Epithelial cell of esophagus (primary cell): ENCODE data around the gene PLGRKT.
"Not testable (repeated sequence)": the region's sequence is repeated elsewhere in the genome, so short reads cannot be mapped to it uniquely, and the experiment has no call there.

Experiments used
- DNase-seq: peaks from one replicate; pipeline ENCODE4 v3.0.0; 2010; ENCODE audit warnings: low read depth
- H3K4me3 ChIP-seq: 2 replicates; pipeline ENCODE4 v1.5.1; 2011; ENCODE audit warnings: mild to moderate bottlenecking, low read length, control low read depth
- TF ChIP-seq, protein P1 (sequence below): IDR thresholded peaks from 2 replicates; pipeline ENCODE4 v1.5.1; 2011; ENCODE audit warnings: low read depth, mild to moderate bottlenecking, low read length, control low read depth, inconsistent platforms; ENCODE audit not compliant: insufficient read depth; ENCODE audit errors: missing control alignments

The PLGRKT gene

DNA sequence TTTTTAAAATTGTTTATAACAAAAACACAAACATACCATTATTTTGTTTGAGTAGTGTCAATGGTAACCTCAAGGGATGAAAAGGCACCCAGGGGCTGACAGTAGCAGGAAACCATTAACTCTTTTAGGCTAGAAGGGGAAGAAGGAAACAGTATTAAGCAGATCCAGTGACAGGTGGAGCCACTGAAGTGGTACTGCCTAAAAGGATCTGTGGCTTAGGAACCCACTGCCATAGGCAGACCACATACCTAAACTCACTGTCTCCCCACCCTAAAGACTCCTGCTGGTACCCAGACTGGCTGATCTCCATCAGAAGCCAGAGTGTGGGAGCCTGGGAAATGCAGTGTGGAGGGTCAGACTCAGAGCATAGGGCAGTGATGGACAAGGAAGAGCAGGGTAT is 111.5 kb downstream of the PLGRKT start:
- TF ChIP-seq, protein P1, sequence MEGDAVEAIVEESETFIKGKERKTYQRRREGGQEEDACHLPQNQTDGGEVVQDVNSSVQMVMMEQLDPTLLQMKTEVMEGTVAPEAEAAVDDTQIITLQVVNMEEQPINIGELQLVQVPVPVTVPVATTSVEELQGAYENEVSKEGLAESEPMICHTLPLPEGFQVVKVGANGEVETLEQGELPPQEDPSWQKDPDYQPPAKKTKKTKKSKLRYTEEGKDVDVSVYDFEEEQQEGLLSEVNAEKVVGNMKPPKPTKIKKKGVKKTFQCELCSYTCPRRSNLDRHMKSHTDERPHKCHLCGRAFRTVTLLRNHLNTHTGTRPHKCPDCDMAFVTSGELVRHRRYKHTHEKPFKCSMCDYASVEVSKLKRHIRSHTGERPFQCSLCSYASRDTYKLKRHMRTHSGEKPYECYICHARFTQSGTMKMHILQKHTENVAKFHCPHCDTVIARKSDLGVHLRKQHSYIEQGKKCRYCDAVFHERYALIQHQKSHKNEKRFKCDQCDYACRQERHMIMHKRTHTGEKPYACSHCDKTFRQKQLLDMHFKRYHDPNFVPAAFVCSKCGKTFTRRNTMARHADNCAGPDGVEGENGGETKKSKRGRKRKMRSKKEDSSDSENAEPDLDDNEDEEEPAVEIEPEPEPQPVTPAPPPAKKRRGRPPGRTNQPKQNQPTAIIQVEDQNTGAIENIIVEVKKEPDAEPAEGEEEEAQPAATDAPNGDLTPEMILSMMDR, result no peak
- DNase-seq, result no peak
- H3K4me3 ChIP-seq, result no peak overlapping the region

DNA sequence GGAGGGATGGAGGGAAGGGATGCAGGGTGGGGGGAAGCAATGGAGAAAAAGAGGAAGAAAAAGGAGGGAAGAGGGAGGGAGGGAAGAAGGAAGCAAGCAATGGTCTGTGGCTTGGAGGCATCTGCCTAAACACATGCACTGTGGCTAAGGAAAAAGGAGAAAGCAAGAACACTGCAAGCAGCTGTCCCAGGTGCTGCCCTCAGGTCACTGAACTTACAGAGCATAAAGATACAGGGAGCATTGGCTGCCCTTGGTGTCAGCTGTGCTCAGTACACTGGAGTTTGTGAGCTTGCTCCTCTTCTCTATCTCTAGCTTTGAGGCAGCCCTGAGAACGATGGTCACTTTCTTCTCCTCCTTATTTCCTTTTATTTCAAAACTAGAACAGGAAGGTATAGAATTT is 116.1 kb downstream of the PLGRKT start:
- DNase-seq, result not testable (repeated sequence)

DNA sequence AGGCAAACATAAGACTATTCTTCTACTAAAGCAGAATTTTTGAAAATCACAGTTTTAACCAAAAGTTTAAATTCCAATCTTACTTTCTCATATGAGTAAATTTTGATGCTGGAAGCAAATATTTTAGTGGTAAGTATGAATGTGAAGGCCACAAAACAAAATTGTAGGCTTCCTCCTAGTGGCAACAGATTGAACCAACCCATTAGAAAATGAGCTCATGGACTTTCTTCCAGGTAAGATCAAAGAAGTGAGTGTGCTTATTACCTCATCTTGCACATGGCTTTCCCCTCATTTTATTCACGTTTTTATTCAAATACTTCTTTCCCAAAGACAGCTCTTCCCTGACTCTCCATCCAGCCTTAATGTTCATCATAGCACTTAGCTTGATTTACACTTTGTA is 116.7 kb downstream of the PLGRKT start:
- H3K4me3 ChIP-seq, result no peak overlapping the region
- TF ChIP-seq, protein P1, result peak; percentile 20
- DNase-seq, result peak; percentile 13

More for the DNA sequence above, 116.1 kb downstream of the PLGRKT start:
- H3K4me3 ChIP-seq, result not testable (repeated sequence)

GRCh38 chr9:5316406-5316805 is 121.3 kb downstream of the PLGRKT start:
- H3K4me3 ChIP-seq, DNase-seq: not testable (repeated sequence)

DNA sequence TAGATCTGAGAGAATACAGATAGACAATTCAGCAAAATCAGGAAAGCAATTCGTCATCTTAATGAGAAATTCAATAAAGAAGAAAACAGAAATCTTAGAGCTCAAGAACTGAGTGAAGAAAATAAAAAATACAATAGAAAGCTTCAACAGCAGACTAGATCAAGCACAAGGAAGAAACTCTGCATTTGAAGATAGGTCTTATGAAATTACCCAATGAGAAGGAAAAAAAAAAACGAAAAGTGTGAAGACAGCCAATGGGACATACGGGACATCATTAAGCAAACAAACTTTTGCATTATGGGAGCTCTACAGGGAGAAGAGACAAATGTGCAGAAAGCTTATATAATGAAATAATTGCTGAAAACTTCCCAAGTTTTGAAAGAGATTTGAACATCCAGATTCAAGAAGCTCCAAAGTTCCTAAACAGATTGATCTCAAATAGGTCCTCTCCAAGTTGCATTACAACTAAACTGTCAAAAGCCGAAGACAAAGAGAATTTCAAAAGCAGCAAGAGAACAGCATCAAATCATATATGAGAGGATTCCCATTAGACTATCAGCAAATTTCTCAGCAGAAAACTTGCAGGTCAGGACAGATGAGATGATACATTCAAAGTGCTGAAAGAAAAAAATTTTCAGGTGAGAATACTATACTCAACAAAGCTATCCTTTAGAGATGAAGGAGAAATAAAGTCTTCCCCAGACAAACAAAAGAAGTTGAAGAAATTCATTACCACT is 122.4 kb downstream of the PLGRKT start:
- DNase-seq, result no peak
- TF ChIP-seq, protein P1, result no peak
- no peak overlapping the region for H3K4me3 ChIP-seq

- no peak for DNase-seq
- H3K4me3 ChIP-seq, result no peak overlapping the region
- TF ChIP-seq, protein P1, result no peak
Observed at GRCh38 chr9:5310851-5311250, 126.9 kb downstream of the PLGRKT start.
